ENCODE results near the gene COLGALT1. TPM values are rescaled to one million over a fixed set of nuclear protein-coding genes. Genes with fewer than 3 reads are reported as not detected.
A peak's percentile ranks its signal among the peaks of the same experiment; 100 is the strongest.

COLGALT1 gene
- total RNA-seq, 1 donor from 2014 or later = 80.3 TPM

- no peaks in the 10 kb centered on the region for H3K27me3 Mint-ChIP-seq
- ATAC-seq (ENCODE audit: low read depth) = no peak
- peaks cover 70% of the 10 kb centered on the region for H3K36me3 Mint-ChIP-seq (ENCODE audit: low read depth)
- DNase-seq = no peak
- POLR2A ChIA-PET = interaction anchor here (0.6 to 12.8 kb wide), 8 partner anchors 10 to 1303 kb away, joined by 3 to 347 read pairs (median 6); partner anchors contain the start of gene PGLS
- intact Hi-C loops (cut with micrococcal nuclease) = no loop called here
- CTCF ChIA-PET = interaction anchor here (1.6 to 2.7 kb wide), 3 partner anchors 19 to 43 kb away, joined by 9 to 19 read pairs (median 12); partner anchors contain the start of gene PGLS
- peak overlapping the region; percentile 90 for H3K4me3 Mint-ChIP-seq
- TF ChIP-seq CTCF (IDR thresholded peaks at IDR 0.05) = no peak
- H3K4me1 Mint-ChIP-seq = peaks cover 60% of the 10 kb centered on the region
- peaks cover 5% of the 10 kb centered on the region for H3K9me3 Mint-ChIP-seq
- peak overlapping the region; percentile 94 for H3K27ac Mint-ChIP-seq
Measured at GRCh38 chr19:17530586-17530985, 24.9 kb upstream of the COLGALT1 start.

- ATAC-seq (ENCODE audit: low read depth) (no peak), DNase-seq (no peak)
- Mint-ChIP-seq H3K27me3 (no peaks in the 10 kb centered on the region), H3K9me3 (peaks cover 5% of the 10 kb centered on the region), H3K27ac (no peak overlapping the region), H3K36me3 (ENCODE audit: low read depth) (peaks cover 81% of the 10 kb centered on the region), H3K4me3 (no peak overlapping the region), H3K4me1 (peaks cover 53% of the 10 kb centered on the region)
- CTCF ChIA-PET = no interaction called here
- intact Hi-C loops (cut with micrococcal nuclease) = no loop called here
- TF ChIP-seq CTCF (IDR thresholded peaks at IDR 0.05) = no peak
- POLR2A ChIA-PET = interaction anchor here (1.2 to 12.8 kb wide), 4 partner anchors 9 to 21 kb away, joined by 4 to 305 read pairs (median 12); partner anchors contain the start of gene PGLS
Measured at GRCh38 chr19:17532116-17532515, 23.3 kb upstream of the COLGALT1 start.

GRCh38 chr19:17532557-17532956 lies 22.9 kb upstream of the COLGALT1 start:
- TF ChIP-seq CTCF (IDR thresholded peaks at IDR 0.05) = no peak
- ATAC-seq (ENCODE audit: low read depth) (no peak), DNase-seq (no peak)
- Mint-ChIP-seq H3K27me3 (no peaks in the 10 kb centered on the region), H3K4me1 (peaks cover 57% of the 10 kb centered on the region), H3K9me3 (peaks cover 5% of the 10 kb centered on the region), H3K36me3 (ENCODE audit: low read depth) (peaks cover 84% of the 10 kb centered on the region), H3K27ac (no peak overlapping the region), H3K4me3 (no peak overlapping the region)
- ChIA-PET POLR2A (interaction anchor here (1.2 to 12.8 kb wide), 4 partner anchors 8 to 21 kb away, joined by 4 to 305 read pairs (median 12); partner anchors contain the start of gene PGLS), CTCF (no interaction called here)
- intact Hi-C loops (cut with micrococcal nuclease) = no loop called here

- H3K9me3 Mint-ChIP-seq = no peaks in the 10 kb centered on the region
- peak overlapping the region; percentile 35 for H3K27ac Mint-ChIP-seq
- no peak for DNase-seq
- H3K4me1 Mint-ChIP-seq = peaks cover 58% of the 10 kb centered on the region
- H3K36me3 Mint-ChIP-seq (ENCODE audit: low read depth) = peaks cover 81% of the 10 kb centered on the region
- H3K27me3 Mint-ChIP-seq = no peaks in the 10 kb centered on the region
- no peak for TF ChIP-seq CTCF (IDR thresholded peaks at IDR 0.05)
- intact Hi-C loops (cut with micrococcal nuclease) = no loop called here
- no peak overlapping the region for H3K4me3 Mint-ChIP-seq
- ATAC-seq (ENCODE audit: low read depth) = no peak
- POLR2A ChIA-PET = interaction anchor here (0.5 to 12.5 kb wide), 3 partner anchors 7 to 94 kb away, joined by 3 to 305 read pairs (median 5); a partner anchor contains a TSS
- CTCF ChIA-PET = interaction anchor here (1.2 kb wide), 1 partner anchor 38 kb away, joined by 3 read pairs; no protein-coding TSS in a partner anchor
Measured at GRCh38 chr19:17534767-17535166, 20.7 kb upstream of the COLGALT1 start.

GRCh38 chr19:17536955-17537354 lies 18.5 kb upstream of the COLGALT1 start:
- ATAC-seq (ENCODE audit: low read depth) (no peak), DNase-seq (no peak)
- H3K4me1 Mint-ChIP-seq = peaks cover 47% of the 10 kb centered on the region
- H3K9me3 Mint-ChIP-seq = no peaks in the 10 kb centered on the region
- TF ChIP-seq CTCF (IDR thresholded peaks at IDR 0.05) = no peak
- ChIA-PET POLR2A (interaction anchor here (1.1 to 12.5 kb wide), 5 partner anchors 10 to 41 kb away, joined by 4 to 305 read pairs (median 6); a partner anchor contains a TSS), CTCF (no interaction called here)
- peaks cover 84% of the 10 kb centered on the region for H3K36me3 Mint-ChIP-seq (ENCODE audit: low read depth)
- intact Hi-C loops (cut with micrococcal nuclease) = no loop called here
- peak overlapping the region; percentile 50 for H3K27ac Mint-ChIP-seq
- peak overlapping the region; percentile 35 for H3K4me3 Mint-ChIP-seq
- no peaks in the 10 kb centered on the region for H3K27me3 Mint-ChIP-seq

Data from activated B cell treated with CpG ODN at 0.5 μM for 24 hours (primary cell).